ENCODE results near the gene HSBP1.

The HSBP1 gene

GRCh38 chr16:83771306-83771942 lies 36.4 kb upstream of the HSBP1 start:
- Histone ChIP-seq H3K36me3 (no peaks in the 10 kb centered on the region), H3K27ac (no peak overlapping the region), H3K4me1 (ENCODE audit: control insufficient read depth in 1 of 2, insufficient read depth in 1 of 2, low read depth in 1 of 2, low read length in 1 of 2) (no peaks in the 10 kb centered on the region), H3K27me3 (no peaks in the 10 kb centered on the region), H3K4me3 (ENCODE audit: low read depth in 1 of 2, low read length in 1 of 2) (no peak overlapping the region), H3K9me3 (no peaks in the 10 kb centered on the region)
- TF ChIP-seq CTCF (IDR thresholded peaks at IDR 0.05): no peak

- H3K36me3 ChIP-seq: no peaks in the 10 kb centered on the region
- no peaks in the 10 kb centered on the region for H3K27me3 ChIP-seq
- H3K4me1 ChIP-seq (ENCODE audit: control insufficient read depth in 1 of 2, insufficient read depth in 1 of 2, low read depth in 1 of 2, low read length in 1 of 2): no peaks in the 10 kb centered on the region
- no peaks in the 10 kb centered on the region for H3K9me3 ChIP-seq
- TF ChIP-seq CTCF (IDR thresholded peaks at IDR 0.05): no peak
- H3K4me3 ChIP-seq (ENCODE audit: low read depth in 1 of 2, low read length in 1 of 2): no peak overlapping the region
- H3K27ac ChIP-seq: no peak overlapping the region
These were observed 35.0 kb upstream of the HSBP1 start for GRCh38 chr16:83772806-83773205.

GRCh38 chr16:83774066-83774465 lies 33.7 kb upstream of the HSBP1 start:
- Histone ChIP-seq H3K4me3 (ENCODE audit: low read depth in 1 of 2, low read length in 1 of 2) (no peak overlapping the region), H3K9me3 (no peaks in the 10 kb centered on the region), H3K4me1 (ENCODE audit: control insufficient read depth in 1 of 2, insufficient read depth in 1 of 2, low read depth in 1 of 2, low read length in 1 of 2) (no peaks in the 10 kb centered on the region), H3K27ac (no peak overlapping the region), H3K36me3 (no peaks in the 10 kb centered on the region), H3K27me3 (no peaks in the 10 kb centered on the region)
- TF ChIP-seq CTCF (IDR thresholded peaks at IDR 0.05): no peak

GRCh38 chr16:83776944-83777343 lies 30.8 kb upstream of the HSBP1 start:
- H3K36me3 ChIP-seq: no peaks in the 10 kb centered on the region
- no peaks in the 10 kb centered on the region for H3K4me1 ChIP-seq (ENCODE audit: control insufficient read depth in 1 of 2, insufficient read depth in 1 of 2, low read depth in 1 of 2, low read length in 1 of 2)
- peaks cover 17% of the 10 kb centered on the region for H3K27me3 ChIP-seq
- no peak overlapping the region for H3K27ac ChIP-seq
- no peaks in the 10 kb centered on the region for H3K9me3 ChIP-seq
- no peak overlapping the region for H3K4me3 ChIP-seq (ENCODE audit: low read depth in 1 of 2, low read length in 1 of 2)
- TF ChIP-seq CTCF (IDR thresholded peaks at IDR 0.05): no peak

- Histone ChIP-seq H3K27ac (no peak overlapping the region), H3K27me3 (peaks cover 17% of the 10 kb centered on the region), H3K36me3 (no peaks in the 10 kb centered on the region), H3K4me1 (ENCODE audit: control insufficient read depth in 1 of 2, insufficient read depth in 1 of 2, low read depth in 1 of 2, low read length in 1 of 2) (no peaks in the 10 kb centered on the region), H3K9me3 (no peaks in the 10 kb centered on the region), H3K4me3 (ENCODE audit: low read depth in 1 of 2, low read length in 1 of 2) (no peak overlapping the region)
- TF ChIP-seq CTCF (IDR thresholded peaks at IDR 0.05): no peak
These were observed 27.9 kb upstream of the HSBP1 start for GRCh38 chr16:83779886-83780285.

Data from neutrophil (primary cell).